Spinal cord (tissue), 10 donors: Measurements from ENCODE around the gene SUFU. TPM values are rescaled to one million over a fixed set of nuclear protein-coding genes. Genes with fewer than 3 reads are reported as not detected.
A peak's percentile ranks its signal among the peaks of the same experiment; 100 is the strongest.
"Not testable (repeated sequence)": the region's sequence is repeated elsewhere in the genome, so short reads cannot be mapped to it uniquely, and the experiment has no call there.

ENCODE experiments used
- DNase-seq, 6 donors: peaks; one replicate each; pipeline versions ENCODE4 v3.0.0 to v3.0.0-alpha.2; 2013 to 2015; ENCODE audit warnings: low spot score in 6 of 6, low read depth in 4 of 6
- H3K27ac ChIP-seq: one replicate; pipeline ENCODE4 v1.5.1; 2013; ENCODE audit warnings: low read depth, low read length, control low read depth
- H3K27me3 ChIP-seq: one replicate; pipeline ENCODE4 v1.6.1; 2013; ENCODE audit warnings: low read length; ENCODE audit not compliant: control insufficient read depth, insufficient read depth
- H3K36me3 ChIP-seq: one replicate; pipeline ENCODE4 v1.6.1; 2013; ENCODE audit warnings: low read length; ENCODE audit not compliant: control insufficient read depth, insufficient read depth
- H3K4me1 ChIP-seq: one replicate; pipeline ENCODE4 v1.6.1; 2013; ENCODE audit warnings: low read length; ENCODE audit not compliant: control insufficient read depth, insufficient read depth
- H3K4me3 ChIP-seq: one replicate; pipeline ENCODE4 v1.5.1; 2013; ENCODE audit warnings: low read depth, low read length, control low read depth
- H3K9me3 ChIP-seq: one replicate; pipeline ENCODE4 v1.6.1; 2013; ENCODE audit warnings: low read length; ENCODE audit not compliant: control insufficient read depth, insufficient read depth
- WGBS: methylation state at CpG from one replicate; pipeline ENCODE4 v1.1.5; 2013; ENCODE audit warnings: missing lambda C conversion rate; ENCODE audit not compliant: insufficient coverage; 5-methylcytosine and 5-hydroxymethylcytosine counted together
- long read RNA-seq, 4 donors: transcript quantifications; one replicate each; lab custom pipeline, GENCODE V29; 2026
- polyA plus RNA-seq, 2 donors: library from polyadenylated mRNA; unstranded; fragments of 120-200 nt; gene quantifications; one replicate each; pipeline ENCODE4 v1.2.1, GENCODE V29; 2013; ENCODE audit not compliant: insufficient read length in 2 of 2
- total RNA-seq, 2 donors: library from RNA; depleted of rRNA in 1 of 2; stranded (reverse); fragments of 120-200 nt in 1 of 2; fragments of >200 nt in 1 of 2; gene quantifications; one replicate each; pipeline versions ENCODE4 v1.2.3 to v1.2.4, GENCODE V29; 2013 to 2014
- donor health status: healthy.

The SUFU gene
- total RNA-seq (10 to 100 TPM in 1 of 2 donors, 1 to 10 TPM in 1; 6.8 to 11.0 TPM), polyA plus RNA-seq (10 to 100 TPM; 24.8 to 27.0 TPM)
- long read RNA-seq, donor 1, full-length matches to known transcripts: 5 of 20 reads
- long read RNA-seq, donor 1, partial matches to known transcripts: 15 of 20 reads
- long read RNA-seq, donor 1, other reads (novel, unspliced or antisense): 0 of 20 reads
- long read RNA-seq, donor 2: 0 reads
- long read RNA-seq, donor 3, full-length matches to known transcripts: 1 of 1 reads
- long read RNA-seq, donor 3, partial matches to known transcripts: 0 of 1 reads
- long read RNA-seq, donor 3, other reads (novel, unspliced or antisense): 0 of 1 reads
- long read RNA-seq, donor 4, full-length matches to known transcripts: 2 of 2 reads
- long read RNA-seq, donor 4, partial matches to known transcripts: 0 of 2 reads
- long read RNA-seq, donor 4, other reads (novel, unspliced or antisense): 0 of 2 reads

- 0% methylated on average over 40 of the region's 44 CpGs for WGBS
- Histone ChIP-seq H3K4me1 (peaks cover 14% of the 10 kb centered on the region), H3K27ac (peak within 1 kb of the TSS; percentile 98), H3K36me3 (peaks cover 14% of the 10 kb centered on the region), H3K27me3 (no peaks in the 10 kb centered on the region), H3K9me3 (no peaks in the 10 kb centered on the region), H3K4me3 (peak within 1 kb of the TSS; percentile 100)
- DNase-seq: peak; percentile 94 to 100 (median 100)
These were observed at the start of gene SUFU for GRCh38 chr10:102503264-102504178. TSS of gene SUFU (plus strand) at chr10:102503972. CDS start at chr10:102504153, 181 bp downstream.

- not testable (repeated sequence) for H3K9me3 ChIP-seq, H3K27ac ChIP-seq, DNase-seq, H3K4me3 ChIP-seq, H3K27me3 ChIP-seq
- peaks cover 14% of the 10 kb centered on the region for H3K36me3 ChIP-seq
- peaks cover 12% of the 10 kb centered on the region for H3K4me1 ChIP-seq
- 64% methylated on average over 11 of the region's 13 CpGs for WGBS
These were observed 48.9 kb upstream of the SUFU start for GRCh38 chr10:102454662-102455487.

DNA sequence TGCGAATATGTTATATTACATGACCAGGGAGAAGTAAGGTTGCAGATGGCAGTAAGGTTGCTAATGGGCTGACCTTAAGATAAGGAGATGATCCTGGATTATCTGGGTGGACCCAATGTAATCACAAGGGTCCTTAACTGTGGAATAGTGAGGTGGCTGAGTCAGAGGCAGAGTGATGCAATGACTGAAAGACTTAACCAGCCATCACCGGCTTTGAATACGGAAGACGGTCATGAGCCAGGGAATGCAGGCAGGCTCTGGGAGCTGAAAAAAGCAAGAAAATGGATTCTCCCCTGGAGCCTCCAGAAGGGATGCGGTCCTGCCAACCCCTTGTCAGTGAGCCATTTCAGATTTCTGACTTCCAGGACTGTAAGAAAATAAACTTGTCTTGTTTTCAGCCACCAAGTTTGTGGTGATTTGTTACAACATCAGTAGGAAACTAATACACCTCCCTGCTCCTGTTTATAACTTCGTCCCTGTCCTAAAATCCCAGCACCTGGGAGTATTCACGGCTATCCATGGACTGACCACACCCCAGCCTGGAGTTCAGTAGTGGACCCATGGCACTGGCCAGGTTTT, 47.8 kb upstream of the SUFU start:
- no peaks in the 10 kb centered on the region for H3K27me3 ChIP-seq
- H3K4me1 ChIP-seq: peaks cover 11% of the 10 kb centered on the region
- H3K4me3 ChIP-seq: no peak overlapping the region
- DNase-seq: no peak
- no peaks in the 10 kb centered on the region for H3K9me3 ChIP-seq
- peaks cover 14% of the 10 kb centered on the region for H3K36me3 ChIP-seq
- 78% methylated on average over 4 of the region's 7 CpGs for WGBS
- H3K27ac ChIP-seq: no peak overlapping the region

DNA sequence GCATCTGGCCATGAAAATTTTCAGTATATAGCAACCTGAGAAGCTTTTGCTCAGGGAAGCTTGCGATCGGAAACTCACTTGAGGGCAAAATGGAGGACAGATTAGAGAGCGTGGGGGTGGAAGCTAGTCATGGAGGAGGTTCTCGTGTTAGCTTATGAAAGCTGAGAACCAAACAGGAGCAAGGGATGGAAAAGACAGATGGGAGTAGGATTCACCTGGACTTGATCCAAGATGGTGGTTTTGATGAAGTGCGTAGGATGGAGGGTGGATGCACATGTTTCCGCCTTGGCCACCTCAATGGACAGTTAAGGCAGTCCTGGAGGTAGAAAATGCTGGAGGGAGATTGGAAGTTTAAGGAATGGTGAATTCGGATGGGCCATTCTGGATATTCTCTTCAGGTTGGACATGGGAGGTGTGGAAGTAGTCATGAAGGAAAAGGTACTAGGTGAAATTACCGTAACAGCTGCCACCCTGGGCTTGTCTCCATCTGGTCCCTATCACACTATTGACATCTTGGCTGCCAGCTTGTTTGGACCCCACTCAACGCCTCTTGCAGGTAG, 46.1 kb upstream of the SUFU start:
- no peak overlapping the region for H3K27ac ChIP-seq
- peaks cover 17% of the 10 kb centered on the region for H3K4me1 ChIP-seq
- H3K4me3 ChIP-seq: no peak overlapping the region
- H3K36me3 ChIP-seq: peaks cover 8% of the 10 kb centered on the region
- 97% methylated on average over 6 of the region's 9 CpGs for WGBS
- no peaks in the 10 kb centered on the region for H3K27me3 ChIP-seq
- H3K9me3 ChIP-seq: no peaks in the 10 kb centered on the region
- no peak for DNase-seq

DNA sequence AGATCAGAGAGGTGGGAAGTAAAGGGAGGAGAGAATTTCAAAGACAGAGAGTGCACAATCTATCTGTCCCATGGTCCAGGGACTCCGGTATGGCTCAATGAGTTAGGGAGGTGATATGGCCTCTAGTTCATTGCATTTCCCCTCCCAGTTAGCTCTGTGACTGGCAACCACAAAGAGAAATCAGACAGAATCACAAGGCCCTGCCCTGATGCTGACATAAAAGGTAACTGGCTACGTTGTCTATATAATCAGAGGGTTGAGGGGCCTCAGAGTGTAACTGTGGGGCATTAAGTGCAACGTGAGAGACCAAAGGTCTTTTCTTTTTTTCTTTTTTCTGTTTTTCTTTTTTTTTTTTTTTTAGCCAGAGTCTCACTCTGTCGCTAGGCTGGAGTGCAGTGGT, 45.1 kb upstream of the SUFU start:
- Histone ChIP-seq H3K27me3 (no peaks in the 10 kb centered on the region), H3K4me1 (peaks cover 24% of the 10 kb centered on the region), H3K27ac (no peak overlapping the region), H3K4me3 (no peak overlapping the region), H3K36me3 (peaks cover 3% of the 10 kb centered on the region), H3K9me3 (no peaks in the 10 kb centered on the region)
- WGBS: no CpG with 5 or more reads among the region's 4 CpGs
- no peak for DNase-seq

GRCh38 chr10:102460836-102461186, 43.0 kb upstream of the SUFU start:
- H3K36me3 ChIP-seq: no peaks in the 10 kb centered on the region
- H3K9me3 ChIP-seq: no peaks in the 10 kb centered on the region
- 26% methylated on average over 6 of the region's 8 CpGs for WGBS
- no peaks in the 10 kb centered on the region for H3K27me3 ChIP-seq
- H3K27ac ChIP-seq: peak overlapping the region; percentile 18
- peaks cover 24% of the 10 kb centered on the region for H3K4me1 ChIP-seq
- peak in 1 of 6 donors; percentile 63 for DNase-seq
- H3K4me3 ChIP-seq: peak overlapping the region; percentile 71

DNA sequence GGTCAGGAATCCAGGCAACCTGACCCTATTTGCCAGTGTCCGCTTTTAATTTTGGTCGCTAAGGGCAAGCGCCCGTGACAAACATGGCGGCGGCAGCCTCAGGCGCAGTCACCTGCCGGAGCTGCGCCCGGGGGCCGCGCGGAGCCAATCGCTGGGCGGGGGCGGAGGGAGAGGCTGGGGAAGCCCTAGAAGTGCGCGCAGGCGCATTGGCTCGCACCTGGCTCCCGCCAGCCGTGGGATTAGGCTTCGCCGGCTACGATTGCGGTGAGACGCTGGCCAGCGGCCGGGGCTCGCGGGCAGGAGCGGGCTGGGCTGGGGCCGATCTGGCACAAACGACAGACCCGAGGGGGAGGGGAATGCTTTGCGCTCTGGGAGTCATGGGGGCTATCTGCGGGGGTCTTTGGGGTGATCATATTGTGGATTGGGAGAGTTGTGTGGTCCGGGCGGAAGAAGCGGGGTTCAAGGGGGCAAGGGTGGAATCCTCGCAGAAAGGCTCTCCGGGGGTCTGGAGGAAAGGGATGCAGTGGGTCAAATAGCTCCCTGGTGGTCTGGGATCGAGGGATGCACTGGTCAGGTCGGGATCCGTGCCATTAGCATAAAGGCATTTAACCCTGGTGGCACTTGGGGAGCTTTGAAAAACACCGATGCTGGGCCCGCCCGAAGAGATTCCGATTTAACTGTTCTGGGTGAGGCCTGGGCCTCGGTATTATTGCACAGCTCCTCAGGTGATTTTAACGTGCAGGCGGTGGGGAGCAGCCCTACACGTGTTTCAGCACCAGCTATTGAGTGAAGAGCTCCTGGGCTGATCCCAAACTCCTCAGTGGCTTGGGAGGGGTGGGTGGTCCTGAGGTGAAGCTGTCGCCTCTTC, 42.4 kb upstream of the SUFU start:
- 2% methylated on average over 54 of the region's 54 CpGs for WGBS
- peak; percentile 47 to 98 (median 84) for DNase-seq
- Histone ChIP-seq H3K9me3 (no peaks in the 10 kb centered on the region), H3K4me1 (peaks cover 24% of the 10 kb centered on the region), H3K27me3 (no peaks in the 10 kb centered on the region), H3K4me3 (peak overlapping the region; percentile 71), H3K27ac (peak overlapping the region; percentile 18), H3K36me3 (no peaks in the 10 kb centered on the region)

DNA sequence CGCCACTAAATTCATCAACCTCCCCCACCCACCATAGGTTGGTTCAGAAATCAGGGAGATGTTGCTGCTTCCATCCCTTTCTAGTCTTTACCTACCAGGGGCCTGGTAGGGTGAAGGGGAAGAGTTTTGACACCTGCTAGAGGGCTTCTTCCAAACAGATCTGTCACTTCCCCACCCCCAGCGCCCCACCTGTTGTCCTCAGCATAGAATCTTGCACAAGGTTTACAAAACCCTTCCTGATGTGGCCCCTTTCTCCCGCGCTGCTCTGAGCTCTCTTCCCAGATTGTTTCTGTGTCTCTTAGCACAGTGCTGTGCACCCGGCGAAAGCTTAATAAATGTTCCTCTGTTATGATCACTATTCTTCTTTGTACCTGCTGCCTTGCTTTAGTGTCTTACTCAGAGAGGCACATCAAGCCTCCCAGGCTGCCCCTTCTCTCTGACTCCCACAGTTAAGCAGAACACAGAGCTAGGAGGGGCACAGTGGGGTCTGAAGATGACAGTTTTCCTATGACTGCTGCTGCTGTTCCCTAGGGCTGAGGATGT, 41.2 kb upstream of the SUFU start:
- Histone ChIP-seq H3K27ac (no peak overlapping the region), H3K9me3 (no peaks in the 10 kb centered on the region), H3K27me3 (no peaks in the 10 kb centered on the region), H3K4me1 (peaks cover 24% of the 10 kb centered on the region), H3K36me3 (no peaks in the 10 kb centered on the region), H3K4me3 (no peak overlapping the region)
- no peak for DNase-seq
- 43% methylated on average over 5 of the region's 6 CpGs for WGBS
